Caco-2 (cell line): ENCODE data around the gene CENPP. TPM values are rescaled to one million over a fixed set of nuclear protein-coding genes. Genes with fewer than 3 reads are reported as not detected.

Experiments
- BruUV-seq: library from RNA; stranded (reverse); fragments of 400-500 nt; replicated peaks from 2 replicates; lab custom pipeline; 2021; lab: Mats Ljungman, UMichigan
- CTCF ChIA-PET: fragments of 300-600 bp; sonication (Branson Sonifier 250); formaldehyde crosslinking; loops from one replicate; lab custom pipeline; 2022; ENCODE audit warnings: antibody characterized with exemption; lab: Charles Lee
- POLR2A ChIA-PET: fragments of 300-600 bp; sonication (Branson Sonifier 250); formaldehyde crosslinking; loops from one replicate; lab custom pipeline; 2022; ENCODE audit warnings: antibody characterized with exemption; lab: Charles Lee
- DNase-seq, 2 experiments: peaks; one replicate each; pipeline versions ENCODE4 v3.0.0 to v3.0.0-alpha.2; 2020 to 2022
- H3K27me3 ChIP-seq: replicated peaks from 2 replicates; pipeline ENCODE4 v1.6.0; 2011; ENCODE audit warnings: low read length; ENCODE audit not compliant: control insufficient read depth, insufficient read depth
- H3K36me3 ChIP-seq: 2 replicates; pipeline ENCODE4 v1.5.1; 2011; ENCODE audit warnings: low read length; ENCODE audit not compliant: control insufficient read depth, insufficient read depth
- H3K4me1 ChIP-seq: fragments of 250-450 bp; sonication (Bioruptor Pico); 2 replicates; pipeline ENCODE4 v1.5.1; 2020; ENCODE audit warnings: mild to moderate bottlenecking
- H3K4me3 ChIP-seq: 2 replicates; pipeline ENCODE4 v1.5.1; 2011; ENCODE audit warnings: low read depth, mild to moderate bottlenecking, control low read depth, low read length
- H3K9me3 ChIP-seq: fragments of 250-450 bp; sonication (Bioruptor Pico); 2 replicates; pipeline ENCODE4 v1.5.1; 2020; ENCODE audit warnings: mild to moderate bottlenecking, moderate library complexity
- H3K27ac Mint-ChIP-seq: one replicate; pipeline ENCODE4 v1.8.0; 2022; ENCODE audit warnings: mixed read lengths; ENCODE audit not compliant: unreplicated experiment
- H3K27me3 Mint-ChIP-seq: one replicate; pipeline ENCODE4 v1.8.0; 2022; ENCODE audit warnings: mixed read lengths; ENCODE audit not compliant: insufficient read depth, unreplicated experiment
- H3K36me3 Mint-ChIP-seq: one replicate; pipeline ENCODE4 v1.8.0; 2022; ENCODE audit warnings: mild to moderate bottlenecking, mixed read lengths; ENCODE audit not compliant: insufficient read depth, unreplicated experiment
- H3K4me1 Mint-ChIP-seq: one replicate; pipeline ENCODE4 v1.8.0; 2022; ENCODE audit warnings: low read depth, mixed read lengths; ENCODE audit not compliant: unreplicated experiment
- H3K4me3 Mint-ChIP-seq: one replicate; pipeline ENCODE4 v1.8.0; 2022; ENCODE audit warnings: mild to moderate bottlenecking, moderate library complexity, mixed read lengths; ENCODE audit not compliant: unreplicated experiment
- H3K9me3 Mint-ChIP-seq: one replicate; pipeline ENCODE4 v1.8.0; 2022; ENCODE audit warnings: mixed read lengths; ENCODE audit not compliant: unreplicated experiment
- intact Hi-C: fragments of 100-400 bp; cut with micrococcal nuclease; formaldehyde crosslinking; loops from one replicate; pipeline ENCODE4 v1.10.0; 2022; ENCODE audit not compliant: unreplicated experiment
- total RNA-seq: library from RNA; stranded (reverse); gene quantifications from 2 replicates; pipeline ENCODE4 v1.2.3, GENCODE V29; 2022
- TF ChIP-seq, protein P1 (sequence below), 2 experiments: fragments of 200-600 bp in 1 of 2; IDR thresholded peaks; 1 replicate in 1 of 2; 2 replicates in 1 of 2; pipeline versions ENCODE4 v1.5.1 to v1.8.0; 2011 to 2022; ENCODE audit warnings: antibody characterized with exemption in 1 of 2, control low read depth in 1 of 2, inconsistent platforms in 1 of 2, low read depth in 1 of 2, low read length in 1 of 2, mild to moderate bottlenecking in 1 of 2, moderate library complexity in 1 of 2; ENCODE audit not compliant: insufficient read depth in 1 of 2, severe bottlenecking in 1 of 2, unreplicated experiment in 1 of 2

Gene CENPP
- total RNA-seq, 1 experiment from 2014 or later: 7.6 TPM

DNA sequence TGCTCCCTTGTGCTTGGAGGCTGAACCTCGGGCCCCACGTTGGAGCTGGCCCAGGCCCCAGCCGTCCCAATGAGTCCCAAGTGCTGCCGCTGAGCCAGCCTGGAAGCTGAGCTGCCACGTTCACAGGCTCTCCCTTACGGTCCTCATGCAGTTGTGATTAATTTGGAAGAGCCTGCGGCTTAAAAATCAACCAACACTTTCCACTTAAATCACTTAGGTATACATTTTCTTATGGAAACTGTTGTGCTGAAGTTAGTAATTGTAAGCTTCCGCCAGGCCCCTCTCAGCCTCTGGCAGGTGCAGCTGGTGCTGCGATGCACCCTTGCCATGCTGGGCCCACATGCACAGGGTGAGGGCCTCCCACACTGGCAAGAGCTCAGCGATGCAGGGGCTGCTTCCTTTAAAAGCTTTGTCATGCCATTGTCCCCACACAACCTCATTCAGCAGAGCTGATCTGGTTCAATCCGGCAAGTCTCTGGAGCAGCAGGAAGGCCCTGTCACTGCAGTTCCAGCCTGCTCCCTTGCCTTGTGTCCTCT, 283.2 kb downstream of the CENPP start:
- no peaks in the 10 kb centered on the region for H3K9me3 Mint-ChIP-seq
- no peak overlapping the region for H3K4me3 Mint-ChIP-seq
- no peak overlapping the region for H3K27ac Mint-ChIP-seq
- intact Hi-C loops: no loop called here
- TF ChIP-seq, protein P1, sequence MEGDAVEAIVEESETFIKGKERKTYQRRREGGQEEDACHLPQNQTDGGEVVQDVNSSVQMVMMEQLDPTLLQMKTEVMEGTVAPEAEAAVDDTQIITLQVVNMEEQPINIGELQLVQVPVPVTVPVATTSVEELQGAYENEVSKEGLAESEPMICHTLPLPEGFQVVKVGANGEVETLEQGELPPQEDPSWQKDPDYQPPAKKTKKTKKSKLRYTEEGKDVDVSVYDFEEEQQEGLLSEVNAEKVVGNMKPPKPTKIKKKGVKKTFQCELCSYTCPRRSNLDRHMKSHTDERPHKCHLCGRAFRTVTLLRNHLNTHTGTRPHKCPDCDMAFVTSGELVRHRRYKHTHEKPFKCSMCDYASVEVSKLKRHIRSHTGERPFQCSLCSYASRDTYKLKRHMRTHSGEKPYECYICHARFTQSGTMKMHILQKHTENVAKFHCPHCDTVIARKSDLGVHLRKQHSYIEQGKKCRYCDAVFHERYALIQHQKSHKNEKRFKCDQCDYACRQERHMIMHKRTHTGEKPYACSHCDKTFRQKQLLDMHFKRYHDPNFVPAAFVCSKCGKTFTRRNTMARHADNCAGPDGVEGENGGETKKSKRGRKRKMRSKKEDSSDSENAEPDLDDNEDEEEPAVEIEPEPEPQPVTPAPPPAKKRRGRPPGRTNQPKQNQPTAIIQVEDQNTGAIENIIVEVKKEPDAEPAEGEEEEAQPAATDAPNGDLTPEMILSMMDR (IDR thresholded peaks at IDR 0.05; ENCODE audit: insufficient read depth in 1 of 2, low read depth in 1 of 2, low read length in 1 of 2, severe bottlenecking in 1 of 2, unreplicated experiment in 1 of 2): no peak
- H3K36me3 Mint-ChIP-seq: peaks cover 11% of the 10 kb centered on the region
- POLR2A ChIA-PET: interaction anchor here (0.6 kb wide), 1 partner anchor 58 kb away, joined by 4 read pairs; no protein-coding TSS in a partner anchor
- no peaks in the 10 kb centered on the region for H3K27me3 Mint-ChIP-seq
- DNase-seq: no peak
- H3K36me3 ChIP-seq: no peaks in the 10 kb centered on the region
- H3K4me3 ChIP-seq: no peak overlapping the region
- no peaks in the 10 kb centered on the region for H3K4me1 Mint-ChIP-seq
- H3K9me3 ChIP-seq: no peaks in the 10 kb centered on the region
- H3K27me3 ChIP-seq: no peaks in the 10 kb centered on the region
- no peaks in the 10 kb centered on the region for H3K4me1 ChIP-seq
- no TSS peak for BruUV-seq
- CTCF ChIA-PET: no interaction called here

DNA sequence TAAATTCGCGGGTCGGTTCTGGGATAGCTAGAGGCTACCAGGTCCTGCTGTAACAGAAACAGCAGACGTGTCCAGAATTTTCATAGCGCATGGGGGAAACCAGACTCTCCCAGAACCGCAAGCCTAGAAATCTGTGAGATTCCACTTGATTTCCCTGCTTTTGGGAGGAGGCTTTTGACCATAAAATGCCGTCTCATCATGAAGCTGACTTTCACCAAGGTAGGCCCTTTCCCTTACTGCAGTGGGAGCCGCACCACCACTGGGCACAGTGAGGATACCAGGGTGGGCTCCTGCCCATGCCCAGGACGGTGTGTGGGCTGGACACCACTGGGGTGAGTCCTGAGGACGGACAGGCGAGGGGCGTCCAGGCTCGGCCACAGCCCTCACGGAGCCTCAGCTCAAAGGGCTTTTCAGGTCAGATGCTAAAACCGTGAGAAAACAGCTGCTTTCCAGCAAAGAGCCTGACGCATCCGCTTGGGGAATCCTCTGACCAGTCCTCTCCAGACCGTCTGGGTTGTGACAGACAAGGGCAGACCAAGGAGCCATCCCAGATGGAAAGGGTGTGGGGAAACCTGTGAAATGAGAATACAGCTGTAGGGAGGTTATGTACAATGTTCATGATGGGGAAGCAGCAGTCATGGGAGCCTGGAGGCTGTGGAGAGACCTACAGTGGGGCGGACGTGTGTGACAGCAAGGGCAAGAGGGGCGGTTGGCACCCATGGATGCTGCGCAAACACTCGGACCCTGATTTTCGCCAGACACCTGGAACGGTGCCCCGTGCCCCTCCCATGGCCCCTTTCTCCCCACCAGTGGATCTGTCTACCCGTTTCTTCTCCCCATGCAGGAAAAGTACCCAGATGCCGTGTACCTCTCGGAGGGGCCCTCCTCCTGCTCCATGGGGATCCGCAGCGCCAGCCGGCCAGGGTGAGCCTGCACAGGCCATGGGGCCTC, 285.0 kb downstream of the CENPP start:
- CTCF ChIA-PET: no interaction called here

DNA sequence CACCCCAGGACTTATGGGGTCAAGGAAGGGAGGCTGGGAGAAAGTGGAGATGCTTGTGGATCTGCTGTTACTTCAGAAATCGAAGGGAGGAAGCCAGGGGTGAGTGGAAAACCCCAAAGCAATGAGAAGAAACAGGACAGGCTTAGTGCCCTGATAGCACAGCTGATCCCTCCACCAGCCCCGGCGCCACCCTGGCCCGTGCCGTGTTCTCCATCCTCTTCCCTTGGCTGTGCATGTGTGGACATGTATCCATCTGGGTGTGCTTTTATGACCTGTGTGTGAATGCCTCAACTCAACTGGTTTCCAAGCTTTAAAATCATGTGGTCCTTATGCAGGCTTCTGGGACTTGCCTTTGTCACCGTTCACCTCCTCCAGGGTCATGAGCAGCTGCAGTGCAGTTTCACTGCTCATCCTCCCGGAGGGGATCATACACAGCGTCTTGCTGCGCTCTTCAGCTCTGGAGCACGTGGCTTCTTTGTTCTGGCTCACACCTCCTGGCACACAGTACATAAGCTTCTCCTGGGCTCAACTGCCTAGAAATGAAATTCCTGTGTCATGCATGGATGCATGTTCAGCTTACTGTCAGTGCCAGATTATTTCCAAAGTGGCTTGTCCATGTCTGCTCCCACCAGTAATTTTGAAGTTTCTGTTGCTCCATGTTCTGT, 286.0 kb downstream of the CENPP start:
- POLR2A ChIA-PET: no interaction called here
- CTCF ChIA-PET: no interaction called here
- no peak overlapping the region for H3K27ac Mint-ChIP-seq

More for the DNA sequence above, 285.0 kb downstream of the CENPP start:
- no peaks in the 10 kb centered on the region for H3K4me1 Mint-ChIP-seq
- intact Hi-C loops: no loop called here
- no peaks in the 10 kb centered on the region for H3K36me3 ChIP-seq
- no peaks in the 10 kb centered on the region for H3K4me1 ChIP-seq
- POLR2A ChIA-PET: no interaction called here
- H3K9me3 ChIP-seq: no peaks in the 10 kb centered on the region
- H3K27me3 Mint-ChIP-seq: no peaks in the 10 kb centered on the region
- H3K9me3 Mint-ChIP-seq: no peaks in the 10 kb centered on the region
- H3K4me3 ChIP-seq: no peak overlapping the region
- TF ChIP-seq, protein P1 (IDR thresholded peaks at IDR 0.05; ENCODE audit: insufficient read depth in 1 of 2, low read depth in 1 of 2, low read length in 1 of 2, severe bottlenecking in 1 of 2, unreplicated experiment in 1 of 2): no peak
- H3K36me3 Mint-ChIP-seq: peaks cover 15% of the 10 kb centered on the region
- no peaks in the 10 kb centered on the region for H3K27me3 ChIP-seq
- no peak for DNase-seq
- no peak overlapping the region for H3K27ac Mint-ChIP-seq
- H3K4me3 Mint-ChIP-seq: no peak overlapping the region
- BruUV-seq: no TSS peak

More for the DNA sequence above, 286.0 kb downstream of the CENPP start:
- H3K9me3 Mint-ChIP-seq: no peaks in the 10 kb centered on the region
- intact Hi-C loops: no loop called here
- Histone ChIP-seq H3K27me3 (no peaks in the 10 kb centered on the region), H3K4me3 (no peak overlapping the region), H3K36me3 (no peaks in the 10 kb centered on the region), H3K9me3 (no peaks in the 10 kb centered on the region), H3K4me1 (no peaks in the 10 kb centered on the region)
- H3K4me3 Mint-ChIP-seq: no peak overlapping the region
- TF ChIP-seq, protein P1 (IDR thresholded peaks at IDR 0.05; ENCODE audit: insufficient read depth in 1 of 2, low read depth in 1 of 2, low read length in 1 of 2, severe bottlenecking in 1 of 2, unreplicated experiment in 1 of 2): no peak
- H3K4me1 Mint-ChIP-seq: no peaks in the 10 kb centered on the region
- DNase-seq: no peak
- no TSS peak for BruUV-seq
- no peaks in the 10 kb centered on the region for H3K27me3 Mint-ChIP-seq
- peaks cover 21% of the 10 kb centered on the region for H3K36me3 Mint-ChIP-seq
